H9 (cell line): Measurements from ENCODE around the gene SOBP. TPM values are rescaled to one million over a fixed set of nuclear protein-coding genes. Genes with fewer than 3 reads are reported as not detected.

Experiments used
- DNase-seq: peaks from one replicate; pipeline ENCODE4 v3.0.0-alpha.2; 2017
- H2AFZ ChIP-seq: one replicate; pipeline ENCODE4 v1.6.1; 2013; ENCODE audit warnings: mild to moderate bottlenecking, low read length, control low read depth, moderate library complexity
- H2AK5ac ChIP-seq: 2 replicates; pipeline ENCODE4 v1.6.1; 2013; ENCODE audit warnings: low read length, control low read depth, mixed read lengths; ENCODE audit not compliant: insufficient read length
- H2BK120ac ChIP-seq: one replicate; pipeline ENCODE4 v1.6.1; 2013; ENCODE audit warnings: low read depth, mild to moderate bottlenecking, low read length, control low read depth, inconsistent platforms; ENCODE audit not compliant: poor library complexity, severe bottlenecking
- H2BK12ac ChIP-seq: 2 replicates; pipeline ENCODE4 v1.6.1; 2013; ENCODE audit warnings: low read length, control low read depth, mixed read lengths, low read depth; ENCODE audit not compliant: insufficient read length
- H2BK15ac ChIP-seq: 2 replicates; pipeline ENCODE4 v1.6.1; 2013; ENCODE audit warnings: low read depth, low read length, control low read depth
- H2BK20ac ChIP-seq: one replicate; pipeline ENCODE4 v1.6.1; 2013; ENCODE audit warnings: low read depth, mild to moderate bottlenecking, low read length, control low read depth, inconsistent platforms; ENCODE audit not compliant: poor library complexity, severe bottlenecking
- H2BK5ac ChIP-seq: 2 replicates; pipeline ENCODE4 v1.6.1; 2013; ENCODE audit warnings: low read length, control low read depth, mixed read lengths; ENCODE audit not compliant: insufficient read length
- H3K14ac ChIP-seq: 2 replicates; pipeline ENCODE4 v1.6.1; 2013; ENCODE audit warnings: low read length, control low read depth; ENCODE audit not compliant: insufficient read depth
- H3K18ac ChIP-seq: 2 replicates; pipeline ENCODE4 v1.6.1; 2013; ENCODE audit warnings: low read depth, mild to moderate bottlenecking, mixed read lengths, low read length, control low read depth; ENCODE audit not compliant: insufficient read length
- H3K23ac ChIP-seq: 2 replicates; pipeline ENCODE4 v1.6.1; 2013; ENCODE audit warnings: low read length, control low read depth, mixed read lengths, low read depth; ENCODE audit not compliant: insufficient read length
- H3K23me2 ChIP-seq: 2 replicates; pipeline ENCODE4 v1.6.1; 2013; ENCODE audit warnings: low read depth, mild to moderate bottlenecking, mixed read lengths, low read length, control low read depth; ENCODE audit not compliant: insufficient read length, poor library complexity, severe bottlenecking
- H3K27ac ChIP-seq: 2 replicates; pipeline ENCODE4 v1.5.1; 2013; ENCODE audit warnings: low read length, control low read depth, mixed read lengths, low read depth; ENCODE audit not compliant: insufficient read length
- H3K27me3 ChIP-seq: 2 replicates; pipeline ENCODE4 v1.6.1; 2013; ENCODE audit warnings: low read length, control low read depth, inconsistent platforms; ENCODE audit not compliant: insufficient read depth
- H3K4ac ChIP-seq: 2 replicates; pipeline ENCODE4 v1.6.1; 2013; ENCODE audit warnings: low read depth, mild to moderate bottlenecking, control low read depth, inconsistent platforms, low read length, moderate library complexity
- H3K4me1 ChIP-seq: 2 replicates; pipeline ENCODE4 v1.6.1; 2013; ENCODE audit warnings: low read length, control low read depth, inconsistent platforms; ENCODE audit not compliant: insufficient read depth
- H3K4me2 ChIP-seq: 2 replicates; pipeline ENCODE4 v1.6.1; 2013; ENCODE audit warnings: low read length, control low read depth, mixed read lengths; ENCODE audit not compliant: insufficient read length, insufficient read depth
- H3K56ac ChIP-seq: 2 replicates; pipeline ENCODE4 v1.6.1; 2013; ENCODE audit warnings: low read depth, mild to moderate bottlenecking, mixed read lengths, low read length, control low read depth; ENCODE audit not compliant: insufficient read length
- H3K79me1 ChIP-seq: 2 replicates; pipeline ENCODE4 v1.6.1; 2013; ENCODE audit warnings: low read depth, mild to moderate bottlenecking, moderate library complexity, low read length, control low read depth, inconsistent platforms; ENCODE audit not compliant: insufficient read depth, poor library complexity, severe bottlenecking
- H3K79me2 ChIP-seq: 2 replicates; pipeline ENCODE4 v1.6.1; 2013; ENCODE audit warnings: low read length, control low read depth, inconsistent platforms; ENCODE audit not compliant: insufficient read depth
- H3K9ac ChIP-seq: 2 replicates; pipeline ENCODE4 v1.6.1; 2013; ENCODE audit warnings: low read length, control low read depth, mixed read lengths; ENCODE audit not compliant: insufficient read length; ENCODE audit errors: extremely low read depth
- H3K9me3 ChIP-seq: one replicate; pipeline ENCODE4 v1.6.1; 2013; ENCODE audit warnings: low read depth, low read length, inconsistent platforms; ENCODE audit not compliant: control insufficient read depth
- H3T11ph ChIP-seq: one replicate; pipeline ENCODE4 v1.6.1; 2013; ENCODE audit warnings: mild to moderate bottlenecking, low read length, control low read depth, inconsistent platforms
- H4K20me1 ChIP-seq: one replicate; pipeline ENCODE4 v1.6.1; 2013; ENCODE audit not compliant: control insufficient read depth, insufficient read length, insufficient read depth
- H4K5ac ChIP-seq: 2 replicates; pipeline ENCODE4 v1.6.1; 2013; ENCODE audit warnings: low read depth, mild to moderate bottlenecking, mixed read lengths, low read length, control low read depth; ENCODE audit not compliant: insufficient read length
- H4K8ac ChIP-seq: replicated peaks from 2 replicates; pipeline ENCODE4 v1.6.1; 2013; ENCODE audit warnings: low read length, control low read depth, mixed read lengths, low read depth; ENCODE audit not compliant: insufficient read length
- H4K91ac ChIP-seq: 2 replicates; pipeline ENCODE4 v1.6.1; 2013; ENCODE audit warnings: low read depth, mild to moderate bottlenecking, moderate library complexity, mixed read lengths, low read length, control low read depth; ENCODE audit not compliant: insufficient read length
- H3K27ac Mint-ChIP-seq, 3 experiments: 2 replicates in 2 of 3; 3 replicates in 1 of 3; pipeline ENCODE4 v1.8.0; 2020 to 2021; ENCODE audit warnings: mixed read lengths in 3 of 3, mild to moderate bottlenecking in 1 of 3, moderate library complexity in 1 of 3
- H3K27me3 Mint-ChIP-seq: 2 replicates; pipeline ENCODE4 v1.8.0; 2021; ENCODE audit warnings: low read depth, mild to moderate bottlenecking, moderate library complexity, mixed read lengths
- H3K36me3 Mint-ChIP-seq, 3 experiments: 2 replicates in 2 of 3; 3 replicates in 1 of 3; pipeline ENCODE4 v1.8.0; 2020 to 2021; ENCODE audit warnings: low read depth in 3 of 3, mixed read lengths in 3 of 3; ENCODE audit not compliant: insufficient read depth in 1 of 3
- H3K4me1 Mint-ChIP-seq, 2 experiments: 2 replicates each; pipeline ENCODE4 v1.8.0; 2020; ENCODE audit warnings: mixed read lengths in 2 of 2
- H3K4me3 Mint-ChIP-seq, 2 experiments: 2 replicates in 1 of 2; 3 replicates in 1 of 2; pipeline ENCODE4 v1.8.0; 2020 to 2021; ENCODE audit warnings: mild to moderate bottlenecking in 2 of 2, mixed read lengths in 2 of 2, moderate library complexity in 1 of 2
- H3K9me3 Mint-ChIP-seq, 2 experiments: 2 replicates in 1 of 2; 3 replicates in 1 of 2; pipeline ENCODE4 v1.8.0; 2020; ENCODE audit warnings: mild to moderate bottlenecking in 2 of 2, mixed read lengths in 2 of 2, moderate library complexity in 1 of 2
- CTCF ChIP-seq: fragments of 200-600 bp; sonication (generic); conservative IDR thresholded peaks from 3 replicates; pipeline ENCODE4 v1.8.0; 2021; ENCODE audit warnings: antibody characterized with exemption, mild to moderate bottlenecking
- WGBS: extraction: QIAGEN DNeasy Blood & Tissue Kit; methylation state at CpG from one replicate; pipeline ENCODE4 v1.1.7; 2013; ENCODE audit warnings: missing lambda C conversion rate, low lambda C conversion rate, mixed read lengths; ENCODE audit not compliant: insufficient read length; ENCODE audit errors: extremely low coverage; 5-methylcytosine and 5-hydroxymethylcytosine counted together
- total RNA-seq: library from RNA; stranded (reverse); gene quantifications from 2 replicates; pipeline ENCODE4 v1.2.1, GENCODE V29; 2021

SOBP gene
- total RNA-seq, 1 experiment from 2014 or later, result 4.3 TPM

GRCh38 chr6:107599043-107599442 lies 109.1 kb downstream of the SOBP start:
- Histone ChIP-seq H3K4me1 (no peaks in the 10 kb centered on the region; the same call in 1 of the 2 replicates), H2BK5ac (no peak overlapping the region), H3K4me2 (no peak overlapping the region), H3K23ac (no peak overlapping the region), H3K23me2 (no peaks in the 10 kb centered on the region), H3T11ph (no peak overlapping the region), H2AK5ac (no peak overlapping the region), H3K14ac (no peak overlapping the region), H2AFZ (no peak overlapping the region), H3K27ac (no peak overlapping the region), H3K9ac (no peak overlapping the region), H3K56ac (no peak overlapping the region), H4K8ac (no peak overlapping the region), H3K27me3 (no peaks in the 10 kb centered on the region), H4K91ac (no peak overlapping the region), H2BK20ac (no peak overlapping the region), H4K5ac (no peak overlapping the region), H3K79me1 (no peaks in the 10 kb centered on the region), H2BK15ac (no peak overlapping the region), H3K79me2 (no peaks in the 10 kb centered on the region), H3K18ac (no peak overlapping the region), H2BK120ac (no peak overlapping the region), H3K4ac (no peak overlapping the region), H3K9me3 (no peaks in the 10 kb centered on the region), H4K20me1 (no peaks in the 10 kb centered on the region), H2BK12ac (no peak overlapping the region)
- H3K27me3 Mint-ChIP-seq, result no peaks in the 10 kb centered on the region
- no peaks in the 10 kb centered on the region for H3K36me3 Mint-ChIP-seq
- no peak for DNase-seq
- no CpG with 5 or more reads among the region's 4 CpGs for WGBS
- no peak overlapping the region for H3K4me3 Mint-ChIP-seq
- no peaks in the 10 kb centered on the region for H3K9me3 Mint-ChIP-seq
- TF ChIP-seq CTCF, result no peak
- peaks cover 45 to 52% of the 10 kb centered on the region in 2 experiments for H3K4me1 Mint-ChIP-seq
- H3K27ac Mint-ChIP-seq, result no peak overlapping the region
